ACC112 (cell line): ENCODE data around the gene ARHGAP11A.
A peak's percentile ranks its signal among the peaks of the same experiment; 100 is the strongest.
"Not testable (repeated sequence)": the region's sequence is repeated elsewhere in the genome, so short reads cannot be mapped to it uniquely, and the experiment has no call there.

Experiments used
- H2AFZ ChIP-seq: fragments of 200-600 bp; sonication (generic); one replicate; pipeline ENCODE4 v1.6.0; 2017; ENCODE audit warnings: antibody characterized with exemption, low read length; ENCODE audit not compliant: unreplicated experiment
- H3K27ac ChIP-seq: fragments of 200-600 bp; sonication (generic); 2 replicates; pipeline ENCODE4 v1.5.1; 2014; ENCODE audit warnings: low read depth, mild to moderate bottlenecking, antibody characterized with exemption, low read length, moderate library complexity
- H3K27me3 ChIP-seq: fragments of 200-600 bp; sonication (generic); 2 replicates; pipeline ENCODE4 v1.6.1; 2014; ENCODE audit warnings: mild to moderate bottlenecking, antibody characterized with exemption, low read length, moderate library complexity, mixed read lengths; ENCODE audit not compliant: insufficient read depth
- H3K36me3 ChIP-seq: fragments of 200-600 bp; sonication (generic); 2 replicates; pipeline ENCODE4 v1.6.1; 2016; ENCODE audit warnings: mild to moderate bottlenecking, antibody characterized with exemption, low read length, moderate library complexity, mixed read lengths; ENCODE audit not compliant: insufficient read depth
- H3K4me1 ChIP-seq: fragments of 200-600 bp; sonication (generic); one replicate; pipeline ENCODE4 v1.6.1; 2016; ENCODE audit warnings: low read length, mixed read lengths; ENCODE audit not compliant: insufficient read depth, unreplicated experiment, control insufficient read depth
- H3K4me3 ChIP-seq: fragments of 200-600 bp; sonication (generic); 2 replicates; pipeline ENCODE4 v1.5.1; 2014; ENCODE audit warnings: mild to moderate bottlenecking, low read depth, low read length
- H3K79me2 ChIP-seq: fragments of 200-600 bp; sonication (generic); one replicate; pipeline ENCODE4 v1.6.0; 2016; ENCODE audit warnings: low read length; ENCODE audit not compliant: control insufficient read depth, unreplicated experiment, insufficient read depth

ARHGAP11A gene, protein sequence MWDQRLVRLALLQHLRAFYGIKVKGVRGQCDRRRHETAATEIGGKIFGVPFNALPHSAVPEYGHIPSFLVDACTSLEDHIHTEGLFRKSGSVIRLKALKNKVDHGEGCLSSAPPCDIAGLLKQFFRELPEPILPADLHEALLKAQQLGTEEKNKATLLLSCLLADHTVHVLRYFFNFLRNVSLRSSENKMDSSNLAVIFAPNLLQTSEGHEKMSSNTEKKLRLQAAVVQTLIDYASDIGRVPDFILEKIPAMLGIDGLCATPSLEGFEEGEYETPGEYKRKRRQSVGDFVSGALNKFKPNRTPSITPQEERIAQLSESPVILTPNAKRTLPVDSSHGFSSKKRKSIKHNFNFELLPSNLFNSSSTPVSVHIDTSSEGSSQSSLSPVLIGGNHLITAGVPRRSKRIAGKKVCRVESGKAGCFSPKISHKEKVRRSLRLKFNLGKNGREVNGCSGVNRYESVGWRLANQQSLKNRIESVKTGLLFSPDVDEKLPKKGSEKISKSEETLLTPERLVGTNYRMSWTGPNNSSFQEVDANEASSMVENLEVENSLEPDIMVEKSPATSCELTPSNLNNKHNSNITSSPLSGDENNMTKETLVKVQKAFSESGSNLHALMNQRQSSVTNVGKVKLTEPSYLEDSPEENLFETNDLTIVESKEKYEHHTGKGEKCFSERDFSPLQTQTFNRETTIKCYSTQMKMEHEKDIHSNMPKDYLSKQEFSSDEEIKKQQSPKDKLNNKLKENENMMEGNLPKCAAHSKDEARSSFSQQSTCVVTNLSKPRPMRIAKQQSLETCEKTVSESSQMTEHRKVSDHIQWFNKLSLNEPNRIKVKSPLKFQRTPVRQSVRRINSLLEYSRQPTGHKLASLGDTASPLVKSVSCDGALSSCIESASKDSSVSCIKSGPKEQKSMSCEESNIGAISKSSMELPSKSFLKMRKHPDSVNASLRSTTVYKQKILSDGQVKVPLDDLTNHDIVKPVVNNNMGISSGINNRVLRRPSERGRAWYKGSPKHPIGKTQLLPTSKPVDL

DNA sequence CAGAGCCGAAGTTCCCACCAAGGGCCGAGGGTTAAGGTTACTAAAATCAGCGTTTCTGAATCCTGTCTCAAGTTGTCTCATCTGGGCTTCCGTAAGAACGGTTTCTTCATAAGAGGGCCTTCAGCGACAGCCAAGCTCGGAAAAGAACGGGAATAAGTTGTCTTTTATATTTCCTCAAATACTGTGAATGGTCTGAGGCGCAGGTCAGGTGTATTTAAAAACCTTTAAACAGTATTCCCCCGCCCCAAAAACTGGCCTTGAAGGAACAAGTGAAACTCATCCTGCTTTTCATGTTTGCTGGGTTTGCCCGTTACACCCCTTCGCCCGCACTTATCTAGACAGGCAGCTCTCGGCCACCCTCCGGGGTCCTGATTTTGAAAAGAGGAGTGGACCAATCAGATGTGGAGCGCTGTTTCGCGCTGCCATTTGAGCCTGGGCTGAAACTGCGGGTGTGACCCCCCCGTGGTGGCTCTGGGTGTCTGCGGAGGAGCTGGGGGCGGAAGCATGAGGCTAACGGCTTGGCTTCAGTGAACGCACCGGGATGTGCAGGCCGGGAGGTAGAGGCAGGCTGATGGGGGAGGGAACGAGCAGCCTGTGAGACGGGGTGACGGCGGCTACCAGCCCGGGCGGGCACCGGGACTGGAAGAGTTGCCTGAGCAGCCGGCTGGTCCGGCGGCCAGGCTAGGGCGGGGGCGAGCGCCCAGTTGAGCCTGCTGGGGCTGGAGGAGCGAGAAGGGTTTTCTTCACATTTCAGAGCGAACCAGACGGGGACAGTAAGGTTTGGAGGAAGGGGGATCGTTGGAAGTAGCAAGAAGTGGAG lies at the start of gene ARHGAP11A:
Gene ARHGAP11A (plus strand): TSS at position 454 of the 820 bp plus-strand sequence. CDS start 708 bp downstream, outside the sequence.
- H3K4me1 ChIP-seq, H3K36me3 ChIP-seq, H3K27me3 ChIP-seq: not testable (repeated sequence)
- Histone ChIP-seq H2AFZ (peak within 1 kb of the TSS; percentile 81), H3K27ac (peak within 1 kb of the TSS; percentile 76), H3K4me3 (peak within 1 kb of the TSS; percentile 81), H3K79me2 (peaks cover 41% of the 10 kb centered on the region)

- not testable (repeated sequence) for H3K79me2 ChIP-seq, H3K36me3 ChIP-seq, H3K4me1 ChIP-seq, H3K4me3 ChIP-seq, H3K27ac ChIP-seq, H2AFZ ChIP-seq, H3K27me3 ChIP-seq
Measured at GRCh38 chr15:32568988-32569387, 46.3 kb upstream of the ARHGAP11A start.

GRCh38 chr15:32578482-32578881 lies 36.8 kb upstream of the ARHGAP11A start:
- H3K79me2 ChIP-seq, H3K4me1 ChIP-seq, H3K4me3 ChIP-seq, H3K36me3 ChIP-seq, H3K27me3 ChIP-seq, H3K27ac ChIP-seq, H2AFZ ChIP-seq: not testable (repeated sequence)

DNA sequence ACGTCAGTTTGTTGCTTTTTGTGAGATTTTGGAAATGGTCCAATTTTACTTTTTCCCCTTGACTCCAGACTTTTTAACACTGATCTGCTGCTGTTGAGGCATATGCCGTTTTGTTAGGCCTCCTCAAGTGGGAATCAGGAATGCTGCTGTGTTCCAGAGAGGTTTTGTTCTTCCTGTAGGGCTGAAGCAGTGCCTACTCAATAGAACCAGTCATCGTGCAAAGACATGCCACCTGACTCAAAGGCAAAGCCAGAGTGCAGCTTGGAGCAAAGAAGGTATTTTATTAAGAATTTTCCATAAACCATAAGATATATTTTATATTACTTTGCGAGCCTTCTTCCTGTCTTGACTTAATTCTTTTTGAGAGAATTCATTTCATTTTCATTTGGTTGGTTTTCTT lies 29.5 kb upstream of the ARHGAP11A start:
- not testable (repeated sequence) for H3K27ac ChIP-seq, H3K27me3 ChIP-seq, H2AFZ ChIP-seq, H3K4me1 ChIP-seq, H3K79me2 ChIP-seq, H3K36me3 ChIP-seq, H3K4me3 ChIP-seq

GRCh38 chr15:32593151-32593550 lies 22.2 kb upstream of the ARHGAP11A start, which contains the start of gene GOLGA8N:
Gene GOLGA8N, plus strand, starts transcription at chr15:32593456.
- H3K36me3 ChIP-seq, H3K79me2 ChIP-seq, H3K4me1 ChIP-seq, H3K27ac ChIP-seq, H3K4me3 ChIP-seq, H3K27me3 ChIP-seq, H2AFZ ChIP-seq: not testable (repeated sequence)

- not testable (repeated sequence) for H2AFZ ChIP-seq, H3K27ac ChIP-seq, H3K27me3 ChIP-seq, H3K79me2 ChIP-seq, H3K4me3 ChIP-seq, H3K36me3 ChIP-seq, H3K4me1 ChIP-seq
Measured at GRCh38 chr15:32609518-32609917, 5.8 kb upstream of the ARHGAP11A start.

- H3K79me2 ChIP-seq, H3K4me1 ChIP-seq, H3K27me3 ChIP-seq, H3K27ac ChIP-seq, H3K4me3 ChIP-seq, H2AFZ ChIP-seq, H3K36me3 ChIP-seq: not testable (repeated sequence)
Measured at GRCh38 chr15:32610719-32611118, 4.6 kb upstream of the ARHGAP11A start.

DNA sequence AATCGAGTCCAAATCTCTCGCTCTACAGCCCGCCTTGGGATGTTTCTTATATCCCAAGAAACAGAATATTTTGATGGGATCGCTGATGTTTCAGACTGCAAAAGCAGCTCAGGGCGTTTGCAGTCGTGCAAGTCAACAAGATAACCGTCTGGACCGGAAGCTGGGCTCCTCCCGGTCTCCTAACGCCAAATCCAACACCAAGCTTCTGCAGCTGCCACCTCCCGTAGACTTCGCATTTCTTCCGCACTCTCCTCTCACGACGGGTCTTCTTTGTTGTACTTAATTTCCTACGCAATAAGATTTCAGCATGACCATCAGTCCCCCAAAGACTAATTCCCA lies 623 bp upstream of the ARHGAP11A start:
- H3K36me3 ChIP-seq, H3K4me1 ChIP-seq, H3K27me3 ChIP-seq: not testable (repeated sequence)
- Histone ChIP-seq H3K4me3 (peak overlapping the region; percentile 81), H3K79me2 (peaks cover 39% of the 10 kb centered on the region), H3K27ac (peak overlapping the region; percentile 76), H2AFZ (peak overlapping the region; percentile 81)

- not testable (repeated sequence) for H3K4me1 ChIP-seq, H3K27me3 ChIP-seq, H2AFZ ChIP-seq, H3K36me3 ChIP-seq
- peak overlapping the region; percentile 25 for H3K27ac ChIP-seq
- peaks cover 41% of the 10 kb centered on the region for H3K79me2 ChIP-seq
- peak overlapping the region; percentile 81 for H3K4me3 ChIP-seq
Measured at GRCh38 chr15:32615871-32616426, 645 bp downstream of the ARHGAP11A start.

DNA sequence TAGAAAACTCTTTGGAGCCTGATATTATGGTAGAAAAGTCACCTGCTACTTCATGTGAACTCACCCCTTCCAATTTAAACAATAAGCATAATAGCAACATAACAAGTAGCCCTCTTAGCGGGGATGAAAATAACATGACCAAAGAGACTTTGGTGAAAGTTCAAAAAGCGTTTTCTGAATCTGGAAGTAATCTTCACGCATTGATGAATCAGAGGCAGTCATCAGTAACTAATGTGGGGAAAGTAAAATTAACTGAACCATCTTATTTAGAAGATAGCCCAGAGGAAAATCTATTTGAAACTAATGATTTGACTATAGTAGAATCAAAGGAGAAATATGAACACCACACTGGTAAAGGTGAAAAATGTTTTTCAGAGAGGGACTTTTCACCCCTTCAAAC lies 21.1 kb downstream of the ARHGAP11A start:
- Histone ChIP-seq H3K4me3 (no peak overlapping the region), H3K27ac (no peak overlapping the region), H3K27me3 (no peaks in the 10 kb centered on the region), H3K36me3 (peaks cover 46% of the 10 kb centered on the region), H2AFZ (no peak overlapping the region), H3K79me2 (peaks cover 13% of the 10 kb centered on the region), H3K4me1 (no peaks in the 10 kb centered on the region)
